ENCODE results near the gene ADGRA1. TPM values are rescaled to one million over a fixed set of nuclear protein-coding genes. Genes with fewer than 3 reads are reported as not detected.

ADGRA1 gene
- total and polyA plus RNA-seq, 2 donors (not counting 3 experiments of a cell fraction or from before 2014, with no cell fraction given): not detected

DNA sequence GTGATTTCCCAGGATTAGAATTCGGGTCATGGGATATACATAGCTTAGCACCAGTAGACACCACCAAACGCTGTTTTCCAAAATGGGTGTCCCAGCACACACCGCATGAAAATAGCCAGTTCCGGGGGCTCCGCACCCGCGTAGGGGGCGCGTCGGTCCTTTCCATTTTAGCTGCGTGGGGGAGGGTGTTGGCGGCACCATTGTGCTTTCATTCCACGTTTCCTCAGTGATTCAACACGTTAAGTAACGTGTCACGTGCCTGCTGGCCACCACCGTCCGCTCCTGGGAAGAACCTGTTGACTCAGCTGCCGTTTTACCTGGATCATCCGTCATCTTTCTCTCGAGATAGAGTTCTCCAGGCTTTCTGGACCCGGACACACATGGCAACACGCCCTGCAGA lies 25.6 kb upstream of the ADGRA1 start:
- no peak for DNase-seq (ENCODE audit: low read depth, low spot score)
- dilution Hi-C loops (cut with MboI; ENCODE audit: extremely low pct_ligation_motif_present, low sequenced_read_pairs) (no loop called here), intact Hi-C loops (cut with micrococcal nuclease) (no loop called here)
- Histone ChIP-seq H3K4me1 (ENCODE audit: control insufficient read depth, extremely low read depth, insufficient read depth, low read length) (no peaks in the 10 kb centered on the region), H3K4me3 (replicated peaks in 1 of 3; ENCODE audit: insufficient read depth in 1 of 3, low read depth in 1 of 3, low read length in 3 of 3) (no peak overlapping the region), H3K27me3 (ENCODE audit: control insufficient read depth in 2 of 2, insufficient read depth in 2 of 2, low read length in 2 of 2) (no peaks in the 10 kb centered on the region), H3K9me3 (replicated peaks; ENCODE audit: control insufficient read depth, insufficient read depth, low read length) (no peaks in the 10 kb centered on the region), H3K9ac (replicated peaks; ENCODE audit: extremely low read depth, insufficient read depth, low read length) (no peak overlapping the region), H3K79me2 (ENCODE audit: control insufficient read depth, insufficient read depth, low read length) (no peaks in the 10 kb centered on the region), H4K20me1 (replicated peaks; ENCODE audit: control insufficient read depth, extremely low read depth, insufficient read depth, low read length) (no peaks in the 10 kb centered on the region), H3K4me2 (ENCODE audit: insufficient read depth, low read length) (no peak overlapping the region), H3K9me1 (replicated peaks; ENCODE audit: control insufficient read depth, extremely low read depth, insufficient read depth, low read length) (no peaks in the 10 kb centered on the region), H3K36me3 (ENCODE audit: control insufficient read depth in 2 of 2, extremely low read depth in 1 of 2, insufficient read depth in 2 of 2, low read length in 2 of 2) (no peaks in the 10 kb centered on the region), H3K27ac (ENCODE audit: insufficient read depth, low read depth, low read length) (no peak overlapping the region), H2AFZ (ENCODE audit: low read depth, low read length) (no peak overlapping the region)
- no peak for FAIRE-seq
- no peak for TF ChIP-seq JUN (IDR thresholded peaks at IDR 0.05; ENCODE audit: borderline replicate concordance, insufficient read depth, insufficient read length, low read depth)
- TF ChIP-seq, protein P1, sequence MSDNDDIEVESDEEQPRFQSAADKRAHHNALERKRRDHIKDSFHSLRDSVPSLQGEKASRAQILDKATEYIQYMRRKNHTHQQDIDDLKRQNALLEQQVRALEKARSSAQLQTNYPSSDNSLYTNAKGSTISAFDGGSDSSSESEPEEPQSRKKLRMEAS (IDR thresholded peaks at IDR 0.05; ENCODE audit: insufficient read depth, insufficient read length): no peak
- no peak for TF ChIP-seq MYC (IDR thresholded peaks at IDR 0.05; ENCODE audit: low read depth, low read length)
- no peak for TF ChIP-seq GATA2 (IDR thresholded peaks at IDR 0.05; ENCODE audit: insufficient read depth, insufficient read length, low read depth, low read length)
- TF ChIP-seq POLR2A (IDR thresholded peaks at IDR 0.05; ENCODE audit: low read depth, low read length): no peak
- TF ChIP-seq POLR2AphosphoS5 (IDR thresholded peaks at IDR 0.05; ENCODE audit: insufficient read depth, low read depth, low read length): no peak
- TF ChIP-seq FOS (IDR thresholded peaks at IDR 0.05; ENCODE audit: borderline replicate concordance, insufficient read depth, low read length): no peak
- no peak for TF ChIP-seq EZH2 (IDR thresholded peaks at IDR 0.05; ENCODE audit: borderline replicate concordance, low read depth, low read length, severe bottlenecking)
- TF ChIP-seq, protein P2, sequence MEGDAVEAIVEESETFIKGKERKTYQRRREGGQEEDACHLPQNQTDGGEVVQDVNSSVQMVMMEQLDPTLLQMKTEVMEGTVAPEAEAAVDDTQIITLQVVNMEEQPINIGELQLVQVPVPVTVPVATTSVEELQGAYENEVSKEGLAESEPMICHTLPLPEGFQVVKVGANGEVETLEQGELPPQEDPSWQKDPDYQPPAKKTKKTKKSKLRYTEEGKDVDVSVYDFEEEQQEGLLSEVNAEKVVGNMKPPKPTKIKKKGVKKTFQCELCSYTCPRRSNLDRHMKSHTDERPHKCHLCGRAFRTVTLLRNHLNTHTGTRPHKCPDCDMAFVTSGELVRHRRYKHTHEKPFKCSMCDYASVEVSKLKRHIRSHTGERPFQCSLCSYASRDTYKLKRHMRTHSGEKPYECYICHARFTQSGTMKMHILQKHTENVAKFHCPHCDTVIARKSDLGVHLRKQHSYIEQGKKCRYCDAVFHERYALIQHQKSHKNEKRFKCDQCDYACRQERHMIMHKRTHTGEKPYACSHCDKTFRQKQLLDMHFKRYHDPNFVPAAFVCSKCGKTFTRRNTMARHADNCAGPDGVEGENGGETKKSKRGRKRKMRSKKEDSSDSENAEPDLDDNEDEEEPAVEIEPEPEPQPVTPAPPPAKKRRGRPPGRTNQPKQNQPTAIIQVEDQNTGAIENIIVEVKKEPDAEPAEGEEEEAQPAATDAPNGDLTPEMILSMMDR (IDR thresholded peaks at IDR 0.05; ENCODE audit: extremely low read depth in 1 of 2, insufficient read depth in 1 of 2, low read depth in 1 of 2, low read length in 2 of 2): no peak
- POLR2A ChIA-PET: interaction anchor here (0.6 kb wide), 1 partner anchor 19 kb away, joined by 4 read pairs; no protein-coding TSS in a partner anchor
- CTCF ChIA-PET: no interaction called here
- no TSS peak for BruUV-seq (replicated peaks)
